ENCODE results near the gene VMP1. TPM values are rescaled to one million over a fixed set of nuclear protein-coding genes. Genes with fewer than 3 reads are reported as not detected.
"Not testable (repeated sequence)": the region's sequence is repeated elsewhere in the genome, so short reads cannot be mapped to it uniquely, and the experiment has no call there.

The VMP1 gene
- total RNA-seq, 2 experiments from 2014 or later = 398 to 408 TPM

DNA sequence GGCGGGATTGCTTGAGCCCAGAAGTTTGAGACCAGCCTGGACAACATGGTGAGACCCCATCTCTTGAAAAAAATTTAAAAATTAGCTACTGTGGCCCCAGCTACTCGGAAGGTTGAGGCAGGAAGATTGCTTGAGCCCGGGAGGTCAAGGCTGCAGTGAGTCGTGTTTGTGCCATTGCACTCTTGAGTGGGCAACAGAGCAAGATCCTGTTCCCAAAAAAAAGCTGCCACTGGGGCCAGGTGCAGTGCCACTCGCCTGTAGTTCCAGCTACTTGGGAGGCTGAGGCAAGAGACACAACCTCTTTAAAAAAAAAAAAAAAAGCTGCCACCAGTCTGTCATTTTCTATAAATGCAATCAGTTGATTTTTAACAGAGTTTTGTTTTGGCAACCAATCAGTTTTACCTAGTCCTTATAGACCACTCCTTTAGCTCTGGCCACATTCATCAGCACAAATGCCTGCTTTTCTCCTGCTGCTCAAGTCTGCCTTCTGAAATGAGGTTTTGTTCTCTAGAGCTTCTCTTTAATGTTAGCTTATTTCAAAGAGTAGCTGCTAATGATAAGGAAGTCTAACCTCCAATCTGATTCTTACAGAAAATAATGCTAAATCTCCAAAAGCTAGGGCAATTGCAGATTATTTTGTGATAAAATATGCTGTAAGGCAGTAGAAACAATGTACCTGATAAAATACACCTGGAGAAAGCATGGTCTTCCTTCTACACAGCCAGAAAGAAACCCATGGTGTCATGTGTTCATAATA lies 120.4 kb downstream of the VMP1 start:
- no peaks in the 10 kb centered on the region for H3K27me3 Mint-ChIP-seq
- peak overlapping the region; percentile 96 for H3K27ac Mint-ChIP-seq
- ChIA-PET CTCF (interaction anchor here (0.6 to 5.2 kb wide), 14 partner anchors 10 to 137 kb away, joined by 3 to 62 read pairs (median 4); no protein-coding TSS in a partner anchor), POLR2A (interaction anchor here (0.6 to 29.7 kb wide), 21 partner anchors 9 to 1496 kb away, joined by 3 to 2499 read pairs (median 6); partner anchors contain the start of genes CLTC, DHX40, RPS6KB1 and TUBD1)
- peaks cover 38% of the 10 kb centered on the region for H3K36me3 Mint-ChIP-seq (ENCODE audit: low read depth)
- peaks cover 67% of the 10 kb centered on the region for H3K4me1 Mint-ChIP-seq
- H3K9me3 Mint-ChIP-seq = no peaks in the 10 kb centered on the region
- DNase-seq = no peak
- peak overlapping the region; percentile 77 for H3K4me3 Mint-ChIP-seq

DNA sequence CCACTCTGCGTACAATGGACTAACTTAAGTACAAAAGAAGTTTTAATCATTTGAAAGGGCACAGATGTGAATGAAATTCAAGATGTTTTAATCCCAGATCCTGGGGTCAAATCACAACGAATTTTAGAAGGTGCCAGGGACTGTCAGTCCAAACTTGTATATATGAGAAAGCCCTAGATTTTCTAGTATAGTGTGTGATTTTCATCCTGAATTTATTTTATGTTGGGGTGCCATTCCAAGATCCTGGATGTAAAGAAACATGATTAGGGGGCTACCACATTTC lies 121.0 kb downstream of the VMP1 start:
- H3K27ac Mint-ChIP-seq = peak overlapping the region; percentile 96
- no peak for DNase-seq
- CTCF ChIA-PET = interaction anchor here (0.6 to 5.2 kb wide), 12 partner anchors 10 to 137 kb away, joined by 3 to 62 read pairs (median 6); no protein-coding TSS in a partner anchor
- peaks cover 73% of the 10 kb centered on the region for H3K4me1 Mint-ChIP-seq
- H3K4me3 Mint-ChIP-seq = peak overlapping the region; percentile 77
- POLR2A ChIA-PET = interaction anchor here (0.6 to 29.7 kb wide), 19 partner anchors 9 to 1496 kb away, joined by 3 to 2499 read pairs (median 7); partner anchors contain the start of genes CLTC, DHX40, RPS6KB1 and TUBD1
- peaks cover 37% of the 10 kb centered on the region for H3K36me3 Mint-ChIP-seq (ENCODE audit: low read depth)
- no peaks in the 10 kb centered on the region for H3K27me3 Mint-ChIP-seq
- H3K9me3 Mint-ChIP-seq = no peaks in the 10 kb centered on the region

DNA sequence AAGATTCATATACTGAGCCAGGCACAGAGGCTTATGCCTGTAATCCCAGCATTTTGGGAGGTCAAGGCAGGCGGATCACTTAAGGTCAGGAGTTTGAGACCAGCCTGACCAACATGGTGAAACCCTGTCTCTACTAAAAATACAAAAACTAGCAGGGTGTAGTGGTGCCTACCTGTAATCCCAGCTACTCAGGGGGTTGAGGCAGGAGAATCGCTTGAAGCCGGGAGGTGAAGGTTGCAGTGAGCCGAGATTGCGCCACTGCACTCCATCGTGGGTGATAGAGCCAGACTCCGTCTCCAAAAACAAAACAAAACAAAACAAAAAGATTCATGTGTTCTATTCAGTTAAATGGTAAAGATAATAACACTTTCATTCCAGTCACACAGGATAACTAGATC lies 121.4 kb downstream of the VMP1 start:
- Mint-ChIP-seq H3K36me3 (ENCODE audit: low read depth) (peaks cover 37% of the 10 kb centered on the region), H3K4me3 (peak overlapping the region; percentile 77), H3K4me1 (peaks cover 73% of the 10 kb centered on the region)

DNA sequence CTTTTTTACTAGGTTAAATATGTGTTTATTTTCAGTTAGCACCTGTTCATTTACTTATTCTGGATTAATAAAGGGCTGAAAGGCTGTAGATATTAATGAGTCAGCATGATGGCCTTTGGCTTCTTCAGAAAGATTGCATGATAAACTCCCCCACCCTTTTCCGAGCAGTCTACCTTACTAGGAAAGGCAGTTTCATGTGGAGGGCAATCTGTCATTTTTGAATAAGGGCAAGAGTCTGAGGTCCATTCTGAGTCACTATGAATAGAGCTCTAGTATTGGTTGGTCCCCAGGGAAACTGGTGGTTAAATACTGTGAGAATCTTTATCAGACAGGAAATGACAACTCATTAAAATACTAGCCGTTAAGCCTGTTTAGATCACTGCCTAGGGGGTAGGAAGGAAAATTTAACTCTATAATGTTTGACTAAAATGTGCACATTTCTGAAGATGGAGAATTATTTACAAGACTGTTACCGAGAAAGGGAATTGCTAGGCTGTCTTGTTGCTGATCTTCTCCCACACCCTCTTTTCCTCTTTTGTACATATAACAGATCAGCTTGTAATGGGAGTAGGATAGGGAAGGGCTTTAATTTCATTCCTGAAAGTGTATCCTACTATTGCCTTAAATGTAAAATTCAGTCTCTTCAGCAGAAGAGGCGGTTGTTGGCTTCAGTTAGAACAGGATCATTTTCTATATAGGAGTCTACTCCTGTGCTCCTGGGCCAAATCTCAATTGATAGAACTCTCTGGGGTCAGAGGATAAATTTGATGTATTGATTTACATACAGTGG lies 122.0 kb downstream of the VMP1 start:
- peak; percentile 62 for DNase-seq
- ChIA-PET CTCF (interaction anchor here (0.8 to 5.2 kb wide), 8 partner anchors 9 to 77 kb away, joined by 3 to 62 read pairs (median 12); no protein-coding TSS in a partner anchor), POLR2A (interaction anchor here (1.0 to 29.7 kb wide), 16 partner anchors 10 to 1497 kb away, joined by 3 to 2499 read pairs (median 12); partner anchors contain the start of genes CLTC, PTRH2, RPS6KB1 and TUBD1)
- Mint-ChIP-seq H3K4me1 (peaks cover 77% of the 10 kb centered on the region), H3K4me3 (peak overlapping the region; percentile 77), H3K27me3 (no peaks in the 10 kb centered on the region), H3K9me3 (no peaks in the 10 kb centered on the region), H3K27ac (peak overlapping the region; percentile 96), H3K36me3 (ENCODE audit: low read depth) (peaks cover 35% of the 10 kb centered on the region)

More for the DNA sequence above, 121.4 kb downstream of the VMP1 start:
- ChIA-PET CTCF (interaction anchor here (1.0 to 5.2 kb wide), 9 partner anchors 9 to 75 kb away, joined by 3 to 62 read pairs (median 12); no protein-coding TSS in a partner anchor), POLR2A (interaction anchor here (0.6 to 29.7 kb wide), 17 partner anchors 10 to 1496 kb away, joined by 3 to 2499 read pairs (median 8); partner anchors contain the start of genes CLTC, PTRH2, RPS6KB1 and TUBD1)
- peak overlapping the region; percentile 96 for H3K27ac Mint-ChIP-seq
- not testable (repeated sequence) for H3K9me3 Mint-ChIP-seq, H3K27me3 Mint-ChIP-seq
- DNase-seq = peak; percentile 58

DNA sequence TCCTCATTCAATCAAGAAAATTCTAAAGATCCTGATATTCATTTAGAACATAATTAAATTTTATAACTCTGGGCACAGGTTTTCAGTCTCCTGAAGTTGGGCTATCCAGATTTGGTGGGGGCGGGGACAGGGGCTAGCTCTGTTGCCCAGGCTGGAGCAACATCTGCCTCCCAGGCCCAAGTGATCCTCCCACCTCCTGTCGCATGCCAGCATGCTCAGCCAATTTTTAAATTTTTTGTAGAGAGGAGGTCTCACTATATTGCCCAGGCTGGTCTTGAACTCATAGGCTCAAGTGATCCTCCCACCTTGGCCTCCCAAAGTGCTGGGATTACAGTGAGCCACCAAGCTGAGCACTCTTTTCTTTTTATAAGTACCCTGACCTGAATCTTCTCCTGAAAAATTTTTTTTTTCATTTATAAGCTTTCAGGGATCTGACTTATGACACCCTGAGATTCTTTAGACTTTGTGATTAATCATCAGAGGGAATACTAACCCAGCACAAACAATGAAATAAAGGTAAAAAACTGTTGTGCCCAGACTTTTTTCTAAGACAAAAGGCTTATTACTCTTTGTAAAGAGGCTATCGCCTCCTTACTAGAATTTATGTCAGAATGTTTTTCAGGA lies 122.7 kb downstream of the VMP1 start:
- Mint-ChIP-seq H3K9me3 (no peaks in the 10 kb centered on the region), H3K4me3 (peak overlapping the region; percentile 77), H3K27ac (peak overlapping the region; percentile 96), H3K4me1 (peaks cover 77% of the 10 kb centered on the region), H3K27me3 (no peaks in the 10 kb centered on the region), H3K36me3 (ENCODE audit: low read depth) (peaks cover 35% of the 10 kb centered on the region)
- POLR2A ChIA-PET = interaction anchor here (1.0 to 29.7 kb wide), 13 partner anchors 13 to 1498 kb away, joined by 3 to 2499 read pairs (median 30); partner anchors contain the start of genes CLTC, PTRH2, RPS6KB1 and TUBD1
- peak; percentile 53 for DNase-seq
- CTCF ChIA-PET = interaction anchor here (0.8 to 5.2 kb wide), 7 partner anchors 8 to 78 kb away, joined by 3 to 62 read pairs (median 11); no protein-coding TSS in a partner anchor

DNA sequence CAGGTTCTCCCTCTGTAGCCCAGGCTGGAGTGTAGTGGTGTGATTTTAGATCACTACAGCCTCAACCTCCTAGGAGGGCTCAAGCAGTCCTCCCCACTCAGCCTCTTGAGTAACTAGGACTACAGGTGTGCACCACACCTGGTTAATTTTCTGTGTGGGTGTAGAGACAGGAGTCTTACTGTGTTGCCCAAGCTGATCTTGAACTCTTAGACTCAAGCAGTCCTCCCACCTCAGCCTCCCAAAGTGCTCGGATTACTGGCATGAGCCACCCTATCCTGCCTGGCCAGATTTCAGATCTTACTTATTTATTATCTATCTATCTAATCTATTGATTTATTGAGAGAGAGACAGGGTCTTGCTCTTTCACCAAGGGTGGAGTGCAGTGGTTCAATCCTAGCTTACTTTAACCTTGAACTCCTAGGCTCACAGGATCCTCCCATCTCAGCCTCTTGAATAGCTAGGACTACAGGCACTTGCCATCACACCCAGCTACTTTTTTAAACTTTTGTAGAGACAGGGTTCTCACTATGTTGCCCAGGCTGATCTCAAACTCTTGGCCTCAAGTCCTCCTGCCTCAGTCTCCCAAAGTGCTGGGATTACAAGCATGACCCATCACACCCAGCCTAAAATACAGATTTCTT lies 123.5 kb downstream of the VMP1 start:
- CTCF ChIA-PET = interaction anchor here (1.1 to 3.1 kb wide), 6 partner anchors 10 to 79 kb away, joined by 3 to 17 read pairs (median 8); no protein-coding TSS in a partner anchor
- H3K36me3 Mint-ChIP-seq (ENCODE audit: low read depth) = peaks cover 30% of the 10 kb centered on the region
- DNase-seq = no peak
- H3K9me3 Mint-ChIP-seq = no peaks in the 10 kb centered on the region
- H3K4me3 Mint-ChIP-seq = peak overlapping the region; percentile 67
- POLR2A ChIA-PET = interaction anchor here (0.9 to 29.7 kb wide), 9 partner anchors 12 to 1487 kb away, joined by 3 to 2499 read pairs (median 112); partner anchors contain the start of genes PTRH2, RPS6KB1, TUBD1 and VMP1
- H3K27ac Mint-ChIP-seq = peak overlapping the region; percentile 96
- H3K27me3 Mint-ChIP-seq = no peaks in the 10 kb centered on the region
- peaks cover 74% of the 10 kb centered on the region for H3K4me1 Mint-ChIP-seq

DNA sequence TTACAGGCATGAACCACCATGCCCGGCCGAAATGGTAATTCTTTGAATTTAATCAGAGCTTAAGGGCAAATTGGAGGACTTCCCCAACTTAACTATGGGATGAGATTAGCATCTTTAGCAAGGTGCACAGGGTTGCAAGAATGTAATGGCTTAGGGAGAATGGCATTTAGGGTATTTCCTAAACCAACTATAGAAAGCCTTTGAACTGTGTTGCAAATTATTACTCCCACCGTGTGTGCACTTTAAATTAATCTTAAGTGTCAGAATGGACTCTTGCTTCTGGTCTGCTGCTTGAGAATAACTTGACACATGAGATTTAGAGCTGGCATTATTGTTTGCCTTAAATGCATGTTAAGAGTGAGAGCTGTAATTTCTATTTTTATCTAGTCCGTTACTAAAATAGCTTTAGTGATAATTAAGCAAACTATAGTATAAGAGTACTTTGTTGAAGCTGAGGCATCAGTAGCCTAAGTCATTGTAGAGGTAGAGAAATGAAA lies 125.5 kb downstream of the VMP1 start:
- no peaks in the 10 kb centered on the region for H3K27me3 Mint-ChIP-seq
- H3K9me3 Mint-ChIP-seq = no peaks in the 10 kb centered on the region
- peak overlapping the region; percentile 14 for H3K4me3 Mint-ChIP-seq
- DNase-seq = no peak
- POLR2A ChIA-PET = interaction anchor here (0.7 to 29.7 kb wide), 9 partner anchors 10 to 213 kb away, joined by 3 to 2499 read pairs (median 11); partner anchors contain the start of gene CLTC
- peaks cover 19% of the 10 kb centered on the region for H3K36me3 Mint-ChIP-seq (ENCODE audit: low read depth)
- CTCF ChIA-PET = interaction anchor here (0.8 to 3.1 kb wide), 3 partner anchors 50 to 79 kb away, joined by 5 to 17 read pairs (median 11); no protein-coding TSS in a partner anchor
- peak overlapping the region; percentile 96 for H3K27ac Mint-ChIP-seq
- H3K4me1 Mint-ChIP-seq = peaks cover 66% of the 10 kb centered on the region

DNA sequence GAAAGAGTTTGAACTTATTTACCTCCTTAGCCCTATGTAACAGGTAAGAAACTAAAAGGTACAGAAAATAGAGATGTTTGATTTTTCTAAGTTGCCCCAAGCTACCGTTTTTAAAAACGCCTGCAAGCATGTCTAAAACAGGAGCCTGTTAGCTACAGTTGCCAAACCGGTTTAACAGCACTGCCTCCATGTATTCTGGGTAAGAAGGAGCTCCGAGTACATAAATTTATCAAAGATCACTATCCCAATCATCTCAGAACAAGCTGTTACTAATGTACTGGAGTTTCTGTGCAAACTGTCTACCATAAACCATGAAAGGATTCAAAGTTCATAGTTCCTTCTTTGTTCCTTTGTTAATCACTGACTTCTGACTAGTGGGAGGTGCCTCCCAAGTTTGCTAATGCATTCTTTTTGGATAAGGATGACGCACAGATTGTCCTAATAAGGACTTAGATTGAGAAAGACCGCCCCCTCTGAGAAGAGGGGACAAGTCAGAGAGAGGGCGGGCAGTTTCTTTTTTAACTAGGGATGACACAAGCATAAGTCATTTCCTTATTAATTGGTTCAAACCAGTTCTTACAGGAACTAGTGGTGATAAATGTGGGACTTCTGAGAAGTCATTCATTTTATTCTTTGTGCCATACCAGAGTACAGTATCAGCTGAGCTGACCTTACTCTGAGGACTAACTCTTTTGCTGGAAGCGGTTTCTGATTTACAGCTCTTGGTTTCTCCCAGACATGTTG lies 130.0 kb downstream of the VMP1 start:
- ChIA-PET CTCF (interaction anchor here (1.1 to 7.8 kb wide), 6 partner anchors 9 to 131 kb away, joined by 3 to 55 read pairs (median 16); partner anchors contain the start of gene PTRH2), POLR2A (interaction anchor here (0.7 to 29.7 kb wide), 16 partner anchors 9 to 1502 kb away, joined by 3 to 2499 read pairs (median 17); partner anchors contain the start of genes CLTC, HEATR6, PTRH2 and RNFT1)
- peak overlapping the region; percentile 99 for H3K27ac Mint-ChIP-seq
- H3K9me3 Mint-ChIP-seq = no peaks in the 10 kb centered on the region
- H3K36me3 Mint-ChIP-seq (ENCODE audit: low read depth) = peaks cover 57% of the 10 kb centered on the region
- peak; percentile 77 for DNase-seq
- H3K4me3 Mint-ChIP-seq = peak overlapping the region; percentile 100
- no peaks in the 10 kb centered on the region for H3K27me3 Mint-ChIP-seq
- peaks cover 37% of the 10 kb centered on the region for H3K4me1 Mint-ChIP-seq

DNA sequence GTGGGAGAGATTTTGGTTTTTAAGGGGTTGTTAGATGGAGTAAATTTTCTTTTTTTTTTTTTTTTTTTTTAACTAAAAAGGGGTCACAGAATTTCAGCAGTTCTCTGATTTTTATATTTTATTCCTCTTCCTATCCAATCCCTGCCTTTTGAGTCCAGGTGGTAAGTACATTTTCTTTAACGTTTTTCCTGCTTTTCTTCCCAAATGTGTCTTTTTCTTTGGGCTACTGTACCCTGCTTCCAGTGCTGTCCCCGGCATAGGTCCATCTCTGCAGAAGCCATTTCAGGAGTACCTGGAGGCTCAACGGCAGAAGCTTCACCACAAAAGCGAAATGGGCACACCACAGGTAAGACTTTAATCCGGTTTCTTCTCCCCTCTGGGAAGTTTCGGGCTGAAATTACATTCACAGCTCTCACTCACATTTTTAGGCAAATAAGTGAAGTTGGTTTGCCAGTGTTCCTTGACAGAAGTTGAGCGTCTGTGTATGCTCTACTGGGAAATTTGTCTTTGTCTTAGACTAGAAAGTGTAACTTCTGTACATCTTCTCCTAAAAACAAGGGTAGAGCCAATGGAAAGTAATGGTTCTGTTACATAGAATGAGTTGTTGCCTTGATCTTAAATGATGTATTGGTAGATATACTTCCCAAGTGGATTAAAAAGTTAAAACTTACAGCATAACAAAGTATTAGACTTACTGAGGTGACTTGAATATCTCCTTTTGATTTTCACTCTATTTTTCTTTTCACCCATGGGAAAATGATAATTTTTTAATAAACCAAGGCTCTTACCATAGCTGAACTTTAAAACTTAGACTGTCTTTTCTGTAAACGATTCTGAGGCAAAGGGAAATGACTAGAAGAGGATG lies 130.8 kb downstream of the VMP1 start:
- ChIA-PET POLR2A (interaction anchor here (0.7 to 29.7 kb wide), 19 partner anchors 10 to 1503 kb away, joined by 3 to 2499 read pairs (median 5); partner anchors contain the start of genes CLTC, HEATR6, PTRH2 and RNFT1), CTCF (interaction anchor here (1.2 to 7.8 kb wide), 5 partner anchors 10 to 131 kb away, joined by 3 to 55 read pairs (median 26); partner anchors contain the start of gene PTRH2)
- Mint-ChIP-seq H3K9me3 (no peaks in the 10 kb centered on the region), H3K4me3 (peak overlapping the region; percentile 100), H3K27me3 (no peaks in the 10 kb centered on the region), H3K36me3 (ENCODE audit: low read depth) (peaks cover 65% of the 10 kb centered on the region), H3K27ac (peak overlapping the region; percentile 99), H3K4me1 (peaks cover 37% of the 10 kb centered on the region)
- peak; percentile 61 for DNase-seq
